OCI-M1 (cell line): Measurements from ENCODE around the gene TRPM6.
"Not testable (repeated sequence)": the region's sequence is repeated elsewhere in the genome, so short reads cannot be mapped to it uniquely, and the experiment has no call there.

Source experiments
- DNase-seq: peaks from one replicate; lab custom pipeline; 2025; lab: John Stamatoyannopoulos, UW

The TRPM6 gene

DNA sequence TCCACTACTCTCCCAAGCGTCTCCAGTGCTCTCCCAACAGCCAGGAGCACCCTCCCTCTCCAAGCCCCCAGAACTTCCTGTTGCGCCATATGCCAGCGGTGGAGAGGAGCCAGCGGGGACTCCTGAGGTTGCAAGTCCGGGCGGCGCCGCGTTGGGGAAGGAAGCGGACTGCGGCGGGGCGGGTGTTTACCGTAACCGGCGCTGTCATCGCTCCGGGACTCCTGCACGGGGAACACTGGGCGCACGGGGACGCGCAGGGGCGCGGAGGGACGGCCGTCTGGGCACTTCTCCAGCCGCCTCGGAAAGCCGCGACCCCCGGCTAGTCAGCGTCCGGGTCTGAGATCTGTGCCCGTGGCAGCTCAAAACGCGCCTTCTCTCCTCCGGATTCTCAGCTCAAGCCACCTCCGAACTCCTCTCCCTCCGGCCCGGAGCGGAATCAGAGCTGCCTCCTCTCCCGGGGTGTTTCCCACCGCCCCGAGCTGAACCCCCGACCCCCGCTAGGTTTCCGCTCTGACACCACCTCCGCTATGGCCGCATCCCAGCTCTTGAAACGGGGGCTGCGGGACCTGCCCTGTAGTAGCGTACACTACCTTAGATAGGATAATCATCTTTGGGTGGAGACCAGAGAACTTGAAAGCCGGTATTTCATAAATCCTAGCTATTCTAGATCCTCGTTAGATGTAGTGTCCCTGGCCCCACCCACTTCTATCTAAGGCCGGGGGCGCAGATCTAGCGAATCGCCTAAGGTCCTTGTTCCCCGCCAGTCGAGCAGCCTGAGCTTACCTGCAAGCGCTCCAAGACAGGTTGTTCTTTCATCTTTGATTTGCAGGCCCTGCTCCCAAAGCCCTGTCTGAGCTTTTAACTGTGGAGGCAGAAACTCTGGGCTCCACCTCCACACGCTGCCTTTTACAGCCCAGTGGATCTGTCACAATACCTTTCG, at the start of gene TRPM6:
Gene TRPM6 (minus strand): TSS at position 881 of the 940 bp plus-strand sequence. CDS start 65 bp downstream, at position 816.
- peak; percentile 69 for DNase-seq

DNA sequence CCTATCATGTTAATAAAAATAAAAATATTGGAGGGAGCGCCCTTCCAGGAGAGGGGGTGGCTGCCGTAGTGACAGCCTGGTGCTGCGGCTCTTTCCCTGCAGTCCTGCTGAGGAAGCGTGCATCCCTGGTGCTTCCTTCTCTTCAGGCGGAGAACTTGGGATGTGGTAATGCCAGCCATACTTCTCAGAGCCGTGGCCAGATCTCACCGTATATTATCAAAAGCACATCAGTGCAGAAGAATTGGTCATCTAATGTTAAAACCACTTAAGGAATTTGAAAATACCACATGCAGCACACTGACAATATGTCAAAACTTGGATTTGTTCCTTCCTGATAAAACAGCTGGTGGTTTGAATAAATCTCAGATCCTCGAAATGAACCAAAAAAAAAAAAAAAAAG, 47.3 kb upstream of the TRPM6 start:
- DNase-seq: no peak

DNA sequence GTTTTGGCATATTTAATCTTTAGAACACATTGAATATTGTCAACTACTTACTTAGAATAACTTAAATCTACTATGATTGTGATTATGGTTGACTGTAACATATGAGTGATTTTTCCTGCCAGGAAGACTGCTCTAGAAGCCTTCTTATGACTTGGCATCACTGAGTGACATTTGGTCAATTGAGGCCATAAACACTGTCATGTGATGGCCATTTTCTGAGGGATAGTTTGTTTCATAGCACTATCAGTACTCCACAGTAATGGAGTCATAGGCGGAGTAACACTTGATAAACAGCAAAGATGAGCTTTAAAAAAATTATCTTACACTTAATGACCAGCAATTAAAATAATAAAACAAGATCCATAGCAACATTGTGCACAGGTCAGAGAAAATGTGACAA, 34.0 kb upstream of the TRPM6 start:
- DNase-seq: no peak

DNA sequence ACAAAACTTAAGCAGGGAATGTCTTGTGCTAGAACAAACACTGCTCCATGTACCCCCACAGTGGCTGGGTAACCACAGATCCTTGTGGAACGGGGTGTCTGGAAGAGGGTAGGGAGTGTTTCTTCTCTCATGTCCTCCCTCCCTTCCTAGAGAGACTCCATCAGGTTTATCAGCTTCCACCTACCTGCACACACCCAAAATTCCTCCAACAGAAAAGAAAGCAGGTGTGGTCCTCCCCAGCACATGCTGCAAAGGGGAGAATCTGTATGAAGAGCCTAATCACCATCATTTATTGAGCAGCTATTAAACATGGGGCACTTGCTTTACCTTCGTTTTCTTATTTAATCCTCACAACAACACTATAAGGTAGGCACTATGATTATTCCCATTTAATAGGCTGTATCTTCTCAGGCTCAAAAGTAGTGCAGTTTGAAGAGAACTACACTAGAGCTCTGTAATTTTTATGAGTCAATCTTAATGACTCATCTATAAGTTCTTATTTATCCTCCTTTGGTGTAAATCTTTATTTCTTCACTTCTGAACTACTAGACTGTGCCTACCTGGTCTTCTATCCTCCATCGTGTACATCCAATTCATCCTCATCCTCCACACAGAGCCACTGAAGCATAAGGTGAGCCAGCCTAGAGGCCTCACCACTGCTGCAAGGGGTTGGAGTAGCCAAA, 33.4 kb upstream of the TRPM6 start:
- no peak for DNase-seq

- no peak for DNase-seq
Measured at GRCh38 chr9:74910036-74910435, 22.3 kb upstream of the TRPM6 start.

- no peak for DNase-seq
Measured at GRCh38 chr9:74908665-74909064, 20.9 kb upstream of the TRPM6 start.

DNA sequence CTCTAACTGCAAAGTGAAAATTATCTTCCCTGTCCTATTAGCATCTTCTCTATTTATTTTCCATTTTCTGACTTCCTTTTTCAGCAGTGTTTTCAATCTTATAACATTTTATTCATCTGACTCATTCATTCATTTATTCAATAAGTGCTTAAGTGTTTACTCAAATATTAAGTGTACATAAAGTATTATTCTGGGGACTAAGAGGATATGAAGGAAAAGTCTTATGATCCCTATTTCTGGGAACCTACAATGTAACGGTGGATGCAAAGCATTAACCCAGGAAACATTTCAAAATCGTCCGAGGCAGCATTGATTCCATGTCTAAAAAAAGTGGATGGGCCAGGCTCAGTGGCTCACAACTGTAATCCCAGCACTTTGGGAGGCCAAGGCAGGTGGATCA, 19.4 kb upstream of the TRPM6 start:
- DNase-seq: no peak

DNA sequence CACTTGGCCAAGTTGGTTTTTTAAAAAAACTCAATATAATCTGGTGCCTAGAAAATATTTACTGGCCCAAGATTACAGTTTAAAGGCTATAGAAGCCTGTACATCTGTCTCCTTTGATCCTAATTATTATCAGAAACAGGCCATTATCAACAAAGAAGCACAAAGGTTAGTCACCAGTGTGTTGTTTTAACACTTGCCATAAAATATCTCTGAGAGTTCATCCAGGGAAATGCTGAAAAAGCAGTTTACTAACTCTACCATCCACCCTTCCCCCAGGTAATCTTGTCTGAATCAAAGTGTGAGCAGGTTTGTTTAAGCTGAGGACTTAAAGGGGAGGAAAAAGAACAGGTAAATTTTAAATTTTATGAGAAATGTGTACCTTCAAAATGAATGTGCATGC, 13.3 kb upstream of the TRPM6 start:
- no peak for DNase-seq

DNA sequence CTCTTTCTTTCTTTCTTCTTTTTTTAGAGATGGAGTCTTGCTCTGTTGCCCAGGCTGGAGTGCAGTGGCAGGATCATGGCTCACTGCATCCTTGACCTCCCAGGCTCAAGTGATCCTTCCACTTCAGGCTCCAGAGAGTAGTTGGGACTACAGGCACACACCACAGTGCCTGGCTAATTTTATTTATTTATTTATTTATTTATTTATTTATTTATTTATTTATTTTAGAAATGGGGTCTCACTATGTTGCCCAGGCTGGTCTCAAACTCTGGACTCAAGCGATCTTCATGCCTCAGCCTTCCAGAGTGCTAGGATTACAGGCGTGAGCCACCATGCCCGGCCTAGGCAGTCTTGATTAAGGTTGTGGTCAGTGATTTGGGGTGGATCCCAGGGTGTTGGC, 728 bp upstream of the TRPM6 start:
- DNase-seq: not testable (repeated sequence)

- DNase-seq: no peak
Measured at GRCh38 chr9:74887981-74888370, 255 bp upstream of the TRPM6 start.

DNA sequence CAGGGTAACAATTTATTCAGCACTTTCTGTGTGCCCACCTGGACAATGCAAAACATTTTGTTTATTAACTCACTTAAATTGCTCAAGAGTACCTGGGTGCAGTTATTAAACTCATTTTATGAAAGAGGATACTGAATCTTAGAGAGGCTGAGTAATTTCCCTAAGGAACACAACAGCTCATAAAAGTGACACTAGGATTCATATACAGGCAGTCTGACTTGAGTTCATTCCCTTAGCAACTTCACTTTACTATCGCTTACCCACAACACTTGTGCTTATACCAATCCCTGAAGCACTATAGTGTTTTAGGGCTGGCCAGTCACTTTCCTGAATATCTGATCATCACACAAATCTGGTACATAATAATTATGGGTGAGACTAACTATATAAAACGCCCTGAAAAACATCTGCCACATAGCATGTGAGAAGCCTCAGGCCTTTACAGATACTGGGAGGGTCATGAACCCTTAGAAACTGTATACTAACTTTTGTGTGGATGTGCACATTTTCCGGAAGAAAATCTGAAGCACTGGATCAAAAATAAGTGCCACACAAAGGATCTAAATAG, 11.3 kb downstream of the TRPM6 start:
- DNase-seq: no peak

DNA sequence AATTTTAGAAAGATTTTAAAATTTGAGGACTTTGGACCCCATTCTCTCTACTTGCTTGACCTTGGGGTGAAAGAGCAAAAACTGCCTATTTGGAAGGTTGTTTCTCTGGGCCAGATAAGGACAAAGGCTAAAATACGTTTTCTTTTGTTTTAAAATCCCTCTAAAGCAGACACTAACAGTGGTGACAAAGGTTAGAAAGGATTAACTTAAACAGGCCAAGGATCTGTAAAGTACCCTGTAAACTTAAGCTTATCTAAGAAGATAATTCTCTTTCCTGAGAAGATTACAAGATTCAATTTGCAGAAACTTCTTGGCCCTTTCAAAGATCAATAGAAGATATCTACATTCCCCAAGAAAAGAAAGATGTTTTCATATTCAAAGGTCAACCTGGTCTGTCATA, 12.1 kb downstream of the TRPM6 start:
- no peak for DNase-seq

DNA sequence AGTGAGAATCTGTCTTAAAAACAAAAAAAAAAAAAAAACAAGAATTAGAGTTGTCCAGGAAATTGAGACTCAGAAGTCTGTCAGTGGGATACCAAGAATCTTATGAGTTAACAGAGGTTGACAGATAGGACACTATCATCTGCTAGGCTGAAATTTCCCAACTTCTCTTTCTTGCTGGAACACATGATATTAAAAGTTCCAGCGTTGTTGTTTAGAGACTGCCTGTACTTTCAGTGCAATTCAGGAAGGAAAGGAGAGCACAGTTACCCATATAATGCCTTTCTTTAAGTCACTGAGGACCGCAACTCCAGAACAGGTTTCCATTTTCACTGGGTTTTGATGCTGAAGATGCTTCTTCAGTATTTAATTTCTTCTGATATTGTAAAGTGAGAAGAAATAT, 13.5 kb downstream of the TRPM6 start:
- DNase-seq: peak; percentile 3

DNA sequence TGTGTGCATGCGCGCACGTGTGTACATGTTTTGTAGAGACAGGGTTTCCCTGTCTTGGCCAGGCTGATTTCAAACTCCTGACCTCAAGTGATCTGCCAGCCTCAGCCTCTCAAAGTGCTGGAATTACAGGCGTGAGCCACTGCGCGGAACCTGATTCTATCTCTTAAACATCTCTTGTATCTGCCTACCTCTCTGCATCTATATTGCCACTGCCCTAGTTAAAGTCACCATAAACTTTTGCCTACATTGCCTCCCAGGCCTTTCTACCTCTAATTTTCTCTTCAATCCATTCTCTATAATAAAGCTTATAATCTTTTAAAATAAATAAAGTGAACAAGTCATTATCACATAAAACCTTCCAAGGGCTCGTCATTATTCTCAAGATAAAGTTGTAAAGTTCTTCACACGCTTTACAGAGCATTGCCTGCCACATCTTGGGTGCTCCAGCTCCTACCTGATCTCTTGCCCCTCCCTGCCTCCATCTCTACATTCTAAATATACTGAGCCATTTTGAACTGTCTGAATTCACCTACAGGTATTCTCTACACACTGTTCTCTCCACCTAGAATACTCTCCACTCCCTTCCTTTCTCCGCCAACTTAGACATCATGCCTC, 15.0 kb downstream of the TRPM6 start:
- DNase-seq: no peak

DNA sequence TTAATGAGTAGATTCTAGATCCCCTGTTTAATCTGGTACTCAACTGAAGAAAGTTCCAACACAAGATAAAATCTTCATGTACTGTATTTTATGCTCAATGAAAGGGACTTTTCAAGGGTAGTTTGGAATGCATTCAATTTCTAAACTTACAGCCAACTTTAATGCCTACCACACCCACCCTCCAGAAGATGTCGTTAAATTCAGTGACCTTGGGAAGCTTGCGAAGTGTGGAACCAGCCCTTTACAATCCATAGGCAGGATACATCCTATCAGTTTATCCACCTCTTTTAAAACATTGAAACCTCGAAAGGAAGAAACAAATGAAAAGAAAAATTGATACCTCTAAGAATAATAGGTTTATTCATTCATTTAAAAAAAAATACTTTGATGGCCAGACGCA, 20.2 kb downstream of the TRPM6 start:
- no peak for DNase-seq

DNA sequence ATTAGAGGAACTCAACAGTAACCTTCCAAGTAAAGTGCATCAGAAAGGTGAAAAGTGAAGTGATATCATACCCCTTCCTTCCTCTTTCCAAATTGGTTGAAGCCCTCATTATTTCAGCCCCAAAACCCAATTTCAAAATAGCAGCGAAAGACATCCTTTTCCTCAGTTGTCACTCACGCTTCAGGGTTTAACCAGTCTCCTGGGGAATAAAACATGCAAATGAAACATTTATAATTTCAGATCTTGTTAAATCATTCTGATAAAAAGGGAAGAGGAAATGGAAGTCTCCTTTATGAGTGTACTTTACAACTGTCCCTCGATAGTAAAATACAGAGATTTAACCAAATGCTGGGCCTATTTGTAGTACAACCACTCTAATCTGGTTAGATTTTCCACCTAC, 22.5 kb downstream of the TRPM6 start:
- DNase-seq: no peak

- DNase-seq: peak; percentile 26
Measured at GRCh38 chr9:74861773-74862474, 25.8 kb downstream of the TRPM6 start.

DNA sequence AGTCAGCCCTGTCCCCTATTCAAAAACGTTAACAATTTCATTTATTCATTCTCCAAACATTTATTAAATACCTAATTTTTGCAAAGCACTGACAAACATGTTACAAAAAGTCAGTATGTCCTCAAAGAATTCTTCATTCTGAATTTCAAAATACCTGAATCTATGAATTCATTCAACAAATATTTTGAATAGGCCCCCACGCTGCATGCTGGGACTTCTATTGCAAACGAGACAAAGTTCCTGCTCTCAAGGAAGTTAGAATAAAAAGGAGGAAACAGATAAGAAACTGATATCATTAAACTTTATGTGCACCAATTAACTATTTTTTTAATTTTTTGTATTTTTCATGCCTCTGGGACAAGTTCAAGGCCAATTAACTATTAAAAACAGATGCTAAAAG, 26.6 kb downstream of the TRPM6 start:
- no peak for DNase-seq

DNA sequence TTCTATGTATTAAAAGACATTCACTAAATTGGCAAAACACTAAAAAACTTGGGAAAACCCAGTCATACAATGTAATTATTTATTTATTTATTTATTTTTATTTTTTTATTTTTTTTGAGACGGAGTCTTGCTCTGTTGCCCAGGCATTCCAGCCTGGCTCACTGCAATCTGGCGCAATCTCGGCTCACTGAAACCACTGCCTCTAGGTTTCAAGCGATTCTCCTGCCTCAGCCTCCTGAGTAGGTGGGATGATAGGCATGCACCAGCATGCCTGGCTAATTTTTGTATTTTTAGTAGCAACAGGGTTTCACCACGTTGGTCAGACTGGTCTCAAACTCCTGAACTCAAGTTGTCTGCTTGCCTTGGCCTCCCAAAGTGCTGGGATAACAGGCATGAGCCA, 27.5 kb downstream of the TRPM6 start:
- DNase-seq: not testable (repeated sequence)

DNA sequence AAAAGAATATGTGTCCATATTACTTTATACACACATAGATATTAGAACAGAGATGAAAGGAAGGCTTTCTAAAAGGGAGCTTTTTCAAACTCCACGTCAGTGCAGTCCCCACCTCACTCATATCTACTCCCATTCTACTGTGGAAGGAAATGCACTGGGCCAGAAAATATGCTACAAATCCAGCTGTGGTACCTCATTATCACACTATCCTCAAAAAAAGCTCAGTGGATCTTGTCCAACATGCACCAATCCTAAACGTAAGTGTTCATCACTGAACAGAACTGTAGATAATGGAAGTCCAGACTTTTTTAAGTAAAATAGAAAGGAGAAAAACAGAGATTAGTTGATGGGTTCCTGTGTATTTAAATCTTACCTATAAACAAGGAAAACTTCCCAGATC, 27.9 kb downstream of the TRPM6 start:
- no peak for DNase-seq

DNA sequence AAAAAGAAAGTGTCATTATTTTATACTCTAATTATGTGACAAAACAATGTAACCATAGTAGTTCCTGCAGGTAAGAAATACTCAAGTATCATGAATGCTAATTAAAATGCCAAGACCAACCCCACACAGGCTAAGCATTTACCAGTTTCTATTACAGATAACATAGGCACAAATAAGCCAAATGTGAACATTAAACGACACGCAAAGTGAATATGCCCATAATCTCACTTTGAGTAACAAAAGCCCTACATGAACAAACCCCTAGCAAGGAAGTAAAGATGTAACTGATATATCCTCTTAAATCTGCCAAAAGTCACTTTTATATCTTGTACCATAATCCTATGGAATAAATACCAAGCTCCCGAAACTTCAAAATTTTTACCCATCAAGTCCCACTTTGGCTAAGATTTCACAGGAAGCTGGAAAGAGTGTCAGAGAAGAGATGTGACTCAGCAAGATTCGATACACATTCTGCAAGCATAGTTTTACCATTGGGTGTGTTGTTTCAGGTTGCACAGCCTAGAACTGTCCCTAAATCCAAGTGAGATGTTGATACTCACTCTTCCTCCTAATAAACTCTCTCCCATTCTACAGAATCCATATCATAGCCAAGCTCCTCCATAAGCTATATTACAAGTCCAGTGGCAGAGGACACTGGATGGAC, 28.8 kb downstream of the TRPM6 start:
- peak; percentile 10 for DNase-seq
